Activated CD4-positive, alpha-beta T cell treated with anti-CD3 and anti-CD28 coated beads for 48 hours (primary cell): ENCODE results near the gene PTPRN2.

Experiments used
- DNase-seq: peaks from one replicate; pipeline ENCODE4 v3.0.0-alpha.2; 2020

The PTPRN2 gene

GRCh38 chr7:158031867-158032308 is 555.7 kb downstream of the PTPRN2 start:
- no peak for DNase-seq

DNA sequence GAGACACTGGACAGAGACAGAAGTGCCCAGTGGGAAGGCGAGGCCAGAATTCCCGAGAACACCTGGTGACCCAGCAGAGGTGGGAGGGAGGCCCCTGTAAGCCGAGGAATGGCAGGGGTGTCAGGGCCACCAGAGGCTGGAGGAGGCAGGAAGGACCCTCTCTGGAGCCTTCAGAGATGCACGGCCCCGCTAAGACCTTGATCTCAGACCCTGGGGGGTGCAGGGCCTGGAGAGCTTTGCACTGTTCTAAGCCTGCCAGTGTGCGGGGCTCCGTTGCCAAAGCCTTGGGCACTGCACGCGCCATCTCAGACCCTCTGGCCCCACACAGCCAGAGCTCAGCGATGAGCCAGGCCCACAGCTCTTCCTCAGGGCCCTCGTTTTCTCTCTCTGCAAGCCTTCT is 557.1 kb downstream of the PTPRN2 start:
- no peak for DNase-seq

- DNase-seq = no peak
Observed at GRCh38 chr7:158030071-158030470, 557.6 kb downstream of the PTPRN2 start.

GRCh38 chr7:158029509-158029908 is 558.1 kb downstream of the PTPRN2 start:
- DNase-seq = no peak

DNA sequence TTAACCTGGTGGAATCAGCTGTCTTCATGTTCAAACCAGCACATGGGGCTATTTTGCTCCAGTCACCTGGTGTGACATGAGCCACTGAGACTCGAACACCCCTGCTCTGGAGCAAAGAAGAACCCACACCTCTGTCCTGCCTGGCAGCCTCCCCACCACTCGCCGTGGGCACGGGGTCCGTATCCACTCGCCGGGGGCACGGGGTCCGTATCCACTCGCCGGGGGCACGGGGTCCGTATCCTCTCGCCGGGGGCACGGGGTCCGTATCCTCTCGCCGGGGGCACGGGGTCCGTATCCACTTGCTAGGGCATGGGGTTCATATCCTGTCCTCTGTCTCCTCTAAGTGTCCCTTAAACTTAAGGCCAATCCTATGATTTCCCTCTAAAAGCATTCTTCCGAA is 558.7 kb downstream of the PTPRN2 start:
- DNase-seq = no peak

GRCh38 chr7:158028290-158028941 is 559.2 kb downstream of the PTPRN2 start:
- DNase-seq = no peak

GRCh38 chr7:158027646-158028045 is 560.0 kb downstream of the PTPRN2 start:
- DNase-seq = no peak

DNA sequence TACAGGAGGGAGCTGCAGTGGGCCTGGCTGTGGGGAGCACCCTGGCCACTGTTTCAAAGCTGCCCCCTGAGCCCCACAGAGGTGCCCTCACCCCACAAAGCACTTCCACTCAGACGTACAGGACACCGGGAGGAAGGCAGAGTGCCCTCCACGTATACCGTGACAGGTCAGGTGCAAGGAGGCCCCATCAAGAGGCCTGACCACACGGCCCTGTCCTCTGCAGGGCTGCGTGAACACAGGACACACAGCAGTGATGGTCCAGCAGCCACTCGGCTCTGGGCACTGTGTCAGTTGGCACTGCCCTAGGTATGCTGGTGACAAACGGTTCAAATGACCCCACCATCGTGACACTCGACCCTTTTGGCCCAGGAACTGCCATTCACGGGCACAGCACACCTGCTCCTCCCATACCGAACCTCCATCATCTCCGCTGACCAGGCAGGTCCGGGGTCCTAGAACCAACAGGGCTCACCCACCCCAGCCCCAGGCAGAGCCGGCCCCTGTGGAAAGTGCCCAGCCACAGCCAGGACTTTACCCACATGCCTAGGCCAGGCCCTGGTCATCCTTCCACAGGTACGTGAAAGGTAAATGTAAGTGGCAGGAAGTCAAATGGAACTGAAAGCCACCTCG is 560.9 kb downstream of the PTPRN2 start:
- DNase-seq = no peak

DNA sequence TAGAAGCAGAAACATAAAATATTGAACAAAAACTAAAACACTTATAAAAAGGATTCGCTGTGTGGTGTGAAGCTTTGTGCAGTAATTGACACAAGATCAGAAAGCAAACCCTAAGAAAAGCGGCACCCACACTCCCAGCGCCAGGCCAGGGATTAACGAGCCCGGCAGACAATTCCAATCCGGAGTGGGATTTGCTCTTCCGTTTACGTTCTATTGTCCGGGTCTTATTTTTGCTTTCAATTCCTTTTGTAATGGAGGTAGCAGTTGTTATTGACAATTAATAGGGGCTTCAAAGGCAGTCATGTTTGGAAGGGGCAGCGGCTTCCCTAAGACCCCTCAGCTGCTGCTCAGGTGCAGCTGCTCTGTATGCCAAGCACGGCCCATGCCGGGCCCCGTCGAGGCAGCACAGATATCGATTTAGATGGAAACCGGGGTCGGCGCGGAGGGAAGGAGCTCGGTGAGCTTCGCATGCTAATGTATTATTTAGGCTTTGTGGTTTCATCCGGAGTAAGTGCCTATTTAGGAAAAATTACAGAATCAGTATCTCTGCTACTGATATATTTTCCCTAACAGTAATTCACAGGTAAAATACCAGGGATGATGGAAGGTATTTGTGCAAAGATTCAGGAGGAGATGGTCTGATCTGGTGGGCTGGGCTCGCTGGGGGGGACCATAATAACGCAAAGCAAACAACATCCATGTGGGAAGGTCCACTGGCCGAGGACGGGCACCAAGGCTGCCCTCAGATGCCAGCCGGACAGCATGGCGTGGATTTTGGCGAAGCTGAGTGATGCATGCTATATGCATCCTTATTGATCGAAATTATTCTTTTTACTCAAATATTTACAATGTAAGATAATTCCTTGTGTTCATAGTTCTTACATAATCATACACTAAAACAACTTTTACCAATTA is 561.7 kb downstream of the PTPRN2 start:
- no peak for DNase-seq

- no peak for DNase-seq
Observed at GRCh38 chr7:158024881-158025280, 562.7 kb downstream of the PTPRN2 start.

DNA sequence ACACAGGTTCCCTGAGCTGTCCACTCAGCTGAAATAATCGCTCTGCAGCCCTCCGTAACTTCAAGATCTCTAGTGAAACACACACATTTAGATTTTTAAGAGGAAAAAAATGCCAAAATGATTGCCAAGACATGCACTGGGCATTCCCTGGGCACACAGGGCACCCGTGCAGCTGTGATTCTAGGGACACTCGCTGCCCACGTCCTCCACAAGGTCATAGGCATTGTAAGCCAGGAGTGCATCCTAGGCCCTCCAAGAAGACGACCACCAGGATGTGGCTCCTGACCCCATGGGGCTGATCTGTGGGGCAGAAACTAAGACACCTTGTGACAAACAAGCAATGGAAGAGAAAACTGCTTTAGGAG is 563.3 kb downstream of the PTPRN2 start:
- no peak for DNase-seq

- DNase-seq = no peak
Observed at GRCh38 chr7:158023681-158024350, 563.8 kb downstream of the PTPRN2 start.

- no peak for DNase-seq
Observed at GRCh38 chr7:158023157-158023556, 564.5 kb downstream of the PTPRN2 start.

GRCh38 chr7:158022601-158023000 is 565.0 kb downstream of the PTPRN2 start:
- DNase-seq = no peak

- no peak for DNase-seq
Observed at GRCh38 chr7:158021836-158022235, 565.8 kb downstream of the PTPRN2 start.

DNA sequence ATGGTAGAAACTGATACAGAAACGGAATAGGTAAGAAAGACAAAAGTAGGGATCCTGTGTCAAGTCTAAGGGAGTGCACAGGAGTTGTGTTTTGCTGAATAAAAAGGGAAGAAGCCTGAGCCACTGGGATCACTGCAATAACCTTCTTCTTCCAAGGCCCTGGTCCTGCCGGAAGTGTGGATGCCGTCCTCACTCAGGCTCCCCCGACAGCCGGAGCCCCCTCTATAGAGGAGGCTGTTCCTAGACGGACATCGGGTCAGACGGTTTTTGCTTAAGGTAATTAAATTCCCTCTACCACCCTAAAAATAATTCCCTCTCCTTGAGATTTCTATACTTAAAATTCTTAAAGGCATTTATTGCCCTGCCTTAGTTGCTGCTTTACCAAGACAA is 566.9 kb downstream of the PTPRN2 start:
- DNase-seq = no peak

DNA sequence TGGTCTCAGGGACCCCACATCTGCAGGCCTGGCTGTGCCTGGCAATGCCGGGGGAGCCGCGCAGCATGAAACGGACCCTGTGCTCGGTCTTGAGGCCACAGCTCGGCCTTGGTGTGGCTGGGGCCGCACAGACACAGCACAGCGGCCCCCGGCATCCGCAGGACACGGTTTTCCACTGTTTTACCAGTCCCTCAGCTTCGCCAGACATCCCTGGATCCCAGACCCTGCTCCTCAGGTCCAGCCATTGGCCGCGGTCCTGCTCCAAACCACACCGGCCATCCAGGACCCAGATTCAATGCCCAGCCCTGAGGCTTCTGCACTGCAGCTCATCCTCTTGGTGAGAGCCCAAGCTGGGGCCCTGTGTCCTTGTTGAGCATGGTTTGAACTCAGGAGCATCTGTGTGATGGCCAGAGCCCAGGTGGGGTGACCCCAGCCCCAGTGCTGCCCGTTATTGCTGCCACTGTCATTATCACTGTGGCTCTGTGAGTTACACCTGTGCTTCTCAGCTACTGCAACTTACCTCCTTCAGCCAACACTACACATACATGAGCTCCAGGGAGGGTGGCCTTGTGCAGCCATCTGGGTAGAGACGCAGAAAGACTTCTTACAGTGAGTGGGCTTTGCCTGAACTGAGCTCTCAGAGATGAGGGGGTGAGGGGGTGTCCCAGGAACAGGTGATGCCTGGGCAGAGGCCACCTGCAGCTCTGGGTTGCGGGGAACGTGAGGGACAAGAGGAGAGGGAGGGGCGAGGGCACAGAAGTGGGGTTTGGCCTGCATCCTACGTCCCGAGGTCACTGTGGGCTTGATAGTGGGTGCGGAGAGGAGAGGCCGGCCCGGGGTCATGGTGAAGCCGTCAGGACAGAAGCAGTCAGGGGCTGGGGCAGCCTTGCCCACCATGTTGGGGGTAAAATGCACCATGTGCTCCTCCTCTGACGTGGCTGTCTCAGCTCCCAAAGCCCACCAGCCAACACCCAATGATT is 567.6 kb downstream of the PTPRN2 start:
- no peak for DNase-seq

- DNase-seq = no peak
Observed at GRCh38 chr7:158018971-158019645, 568.5 kb downstream of the PTPRN2 start.

DNA sequence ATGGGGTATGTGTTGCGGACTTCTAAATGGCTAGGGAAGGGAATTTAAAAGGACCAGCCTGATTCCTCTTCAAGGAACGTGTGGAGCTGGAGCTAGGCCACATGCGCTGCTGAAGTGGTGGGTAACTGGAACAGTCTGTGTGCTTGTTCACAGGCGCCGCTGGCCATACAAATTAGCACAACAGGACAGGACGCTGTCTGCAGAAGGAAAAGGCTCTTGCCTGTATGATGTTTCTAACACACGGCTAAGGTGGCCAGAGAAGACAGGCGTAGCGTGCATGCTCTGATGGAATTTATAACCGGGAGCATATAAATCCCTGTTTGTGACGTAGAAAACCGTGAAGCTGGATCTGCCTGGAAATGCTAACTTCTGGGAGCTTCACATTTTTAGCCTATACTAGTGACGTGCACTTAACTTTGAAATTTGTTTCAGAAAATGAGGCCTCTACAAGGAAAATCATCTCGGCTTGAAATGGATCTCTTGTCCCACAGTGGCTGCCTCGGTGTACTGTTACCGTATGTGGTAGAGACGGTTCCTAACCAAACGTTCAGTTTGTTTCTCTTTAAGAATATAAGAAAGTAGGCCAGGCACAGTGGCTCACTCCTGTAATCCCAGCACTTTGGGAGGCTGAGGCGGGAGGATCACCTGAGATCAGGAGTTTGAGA is 569.4 kb downstream of the PTPRN2 start:
- DNase-seq = no peak

- DNase-seq = no peak
Observed at GRCh38 chr7:158017111-158018097, 570.2 kb downstream of the PTPRN2 start.
